OCI-LY7 (cell line): ENCODE results near the gene GATA3. TPM values are rescaled to one million over a fixed set of nuclear protein-coding genes. Genes with fewer than 3 reads are reported as not detected.

ENCODE experiments used
- BruUV-seq: library from RNA; stranded (reverse); fragments of 400-500 nt; replicated peaks from 2 replicates; lab custom pipeline; 2021; lab: Mats Ljungman, UMichigan
- CTCF ChIA-PET: fragments of 300-600 bp; sonication (Branson Sonifier 250); formaldehyde crosslinking; loops from one replicate; lab custom pipeline; 2022; ENCODE audit warnings: antibody characterized with exemption; ENCODE audit not compliant: unreplicated experiment; lab: Charles Lee
- POLR2A ChIA-PET: fragments of 300-600 bp; sonication (Branson Sonifier 250); formaldehyde crosslinking; loops from one replicate; lab custom pipeline; 2022; ENCODE audit warnings: antibody characterized with exemption; lab: Charles Lee
- DNase-seq: peaks from one replicate; pipeline ENCODE4 v3.0.0-alpha.2; 2015; ENCODE audit warnings: low spot score
- H2AFZ ChIP-seq: fragments of 200-600 bp; sonication (generic), shearing (Covaris generic); 2 replicates; pipeline ENCODE4 v1.6.1; 2014; ENCODE audit warnings: mild to moderate bottlenecking, antibody characterized with exemption, low read length, moderate library complexity
- H3K27ac ChIP-seq: fragments of 200-600 bp; sonication (generic); 2 replicates; pipeline ENCODE4 v1.5.1; 2014; ENCODE audit warnings: mixed run types, low read depth, mild to moderate bottlenecking, moderate library complexity, low read length, inconsistent platforms; ENCODE audit not compliant: poor library complexity, severe bottlenecking
- H3K36me3 ChIP-seq: fragments of 200-600 bp; sonication (generic); 2 replicates; pipeline ENCODE4 v1.6.1; 2014; ENCODE audit warnings: mild to moderate bottlenecking, antibody characterized with exemption, low read length, moderate library complexity, mixed read lengths; ENCODE audit not compliant: insufficient read depth
- H3K4me1 ChIP-seq: fragments of 200-600 bp; sonication (generic); 2 replicates; pipeline ENCODE4 v1.5.1; 2014; ENCODE audit warnings: mild to moderate bottlenecking, low read length; ENCODE audit not compliant: insufficient read depth, poor library complexity, severe bottlenecking
- H3K4me2 ChIP-seq: fragments of 200-600 bp; sonication (generic); 2 replicates; pipeline ENCODE4 v1.6.1; 2014; ENCODE audit warnings: mild to moderate bottlenecking, low read length
- H3K4me3 ChIP-seq: fragments of 200-600 bp; sonication (generic); 2 replicates; pipeline ENCODE4 v1.5.1; 2014; ENCODE audit warnings: mild to moderate bottlenecking, low read depth, low read length; ENCODE audit not compliant: poor library complexity, severe bottlenecking
- H3K79me2 ChIP-seq: fragments of 200-600 bp; sonication (generic); 2 replicates; pipeline ENCODE4 v1.6.1; 2016; ENCODE audit warnings: low read depth, mild to moderate bottlenecking, low read length, moderate library complexity, mixed read lengths; ENCODE audit not compliant: insufficient read depth
- H3K9me2 ChIP-seq: fragments of 200-600 bp; sonication (generic); 2 replicates; pipeline ENCODE4 v1.6.1; 2016; ENCODE audit warnings: mild to moderate bottlenecking, low read length, mixed read lengths; ENCODE audit not compliant: insufficient read depth
- H3K9me3 ChIP-seq: fragments of 200-600 bp; sonication (generic); 2 replicates; pipeline ENCODE4 v1.6.1; 2014; ENCODE audit warnings: mild to moderate bottlenecking, mixed run types, low read length, mixed read lengths
- H4K20me1 ChIP-seq: fragments of 200-600 bp; sonication (generic); 2 replicates; pipeline ENCODE4 v1.6.1; 2014; ENCODE audit warnings: mild to moderate bottlenecking, antibody characterized with exemption, low read length, moderate library complexity, mixed read lengths; ENCODE audit not compliant: insufficient read depth
- EZH2phosphoT487 ChIP-seq: fragments of 200-600 bp; sonication (generic); IDR thresholded peaks from 2 replicates; pipeline ENCODE4 v1.6.1; 2018; ENCODE audit warnings: low read depth, borderline replicate concordance, mild to moderate bottlenecking, mixed run types, antibody characterized with exemption, low read length, moderate library complexity, mixed read lengths
- intact Hi-C: fragments of 100-400 bp; cut with micrococcal nuclease; formaldehyde crosslinking; loops from one replicate; pipeline ENCODE4 v1.10.0; 2022; ENCODE audit not compliant: unreplicated experiment
- total RNA-seq, 2 experiments: library from RNA; depleted of rRNA in 1 of 2; stranded (reverse); fragments of >200 nt in 1 of 2; shearing (Covaris generic) in 1 of 2; gene quantifications; 2 replicates each; pipeline ENCODE4 v1.2.3, GENCODE V29; 2014 to 2022
- TF ChIP-seq, protein P1 (sequence below): fragments of 200-600 bp; sonication (generic); conservative IDR thresholded peaks from 2 replicates; pipeline ENCODE4 v1.5.1; 2014; ENCODE audit warnings: mild to moderate bottlenecking, antibody characterized with exemption, low read length, moderate library complexity, mixed read lengths

Gene GATA3
- total RNA-seq, 2 experiments from 2014 or later: not detected

GRCh38 chr10:8073691-8074416 lies 19.4 kb downstream of the GATA3 start:
- CTCF ChIA-PET: no interaction called here
- no peaks in the 10 kb centered on the region for H3K36me3 ChIP-seq
- TF ChIP-seq EZH2phosphoT487: no peak
- TF ChIP-seq, protein P1, sequence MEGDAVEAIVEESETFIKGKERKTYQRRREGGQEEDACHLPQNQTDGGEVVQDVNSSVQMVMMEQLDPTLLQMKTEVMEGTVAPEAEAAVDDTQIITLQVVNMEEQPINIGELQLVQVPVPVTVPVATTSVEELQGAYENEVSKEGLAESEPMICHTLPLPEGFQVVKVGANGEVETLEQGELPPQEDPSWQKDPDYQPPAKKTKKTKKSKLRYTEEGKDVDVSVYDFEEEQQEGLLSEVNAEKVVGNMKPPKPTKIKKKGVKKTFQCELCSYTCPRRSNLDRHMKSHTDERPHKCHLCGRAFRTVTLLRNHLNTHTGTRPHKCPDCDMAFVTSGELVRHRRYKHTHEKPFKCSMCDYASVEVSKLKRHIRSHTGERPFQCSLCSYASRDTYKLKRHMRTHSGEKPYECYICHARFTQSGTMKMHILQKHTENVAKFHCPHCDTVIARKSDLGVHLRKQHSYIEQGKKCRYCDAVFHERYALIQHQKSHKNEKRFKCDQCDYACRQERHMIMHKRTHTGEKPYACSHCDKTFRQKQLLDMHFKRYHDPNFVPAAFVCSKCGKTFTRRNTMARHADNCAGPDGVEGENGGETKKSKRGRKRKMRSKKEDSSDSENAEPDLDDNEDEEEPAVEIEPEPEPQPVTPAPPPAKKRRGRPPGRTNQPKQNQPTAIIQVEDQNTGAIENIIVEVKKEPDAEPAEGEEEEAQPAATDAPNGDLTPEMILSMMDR: no peak

GRCh38 chr10:8074881-8075280 lies 20.4 kb downstream of the GATA3 start:
- H3K79me2 ChIP-seq: no peaks in the 10 kb centered on the region
- no peak overlapping the region for H3K4me3 ChIP-seq
- intact Hi-C loops: no loop called here
- H3K9me3 ChIP-seq: no peaks in the 10 kb centered on the region
- no peak for DNase-seq
- H4K20me1 ChIP-seq: no peaks in the 10 kb centered on the region
- H3K4me1 ChIP-seq: no peaks in the 10 kb centered on the region
- BruUV-seq: no TSS peak
- H3K9me2 ChIP-seq: no peaks in the 10 kb centered on the region
- CTCF ChIA-PET: no interaction called here
- no peak overlapping the region for H3K4me2 ChIP-seq
- H3K27ac ChIP-seq: no peak overlapping the region
- H3K36me3 ChIP-seq: no peaks in the 10 kb centered on the region
- POLR2A ChIA-PET: no interaction called here
- H2AFZ ChIP-seq: no peak overlapping the region
- TF ChIP-seq EZH2phosphoT487: no peak
- TF ChIP-seq, protein P1: no peak

More at GRCh38 chr10:8073691-8074416, 19.4 kb downstream of the GATA3 start:
- no peaks in the 10 kb centered on the region for H3K9me3 ChIP-seq
- H3K9me2 ChIP-seq: no peaks in the 10 kb centered on the region
- H3K4me2 ChIP-seq: no peak overlapping the region
- intact Hi-C loops: no loop called here
- no peaks in the 10 kb centered on the region for H3K79me2 ChIP-seq
- H3K4me1 ChIP-seq: no peaks in the 10 kb centered on the region
- POLR2A ChIA-PET: interaction anchor here (0.5 kb wide), 1 partner anchor 27 kb away, joined by 3 read pairs; no protein-coding TSS in a partner anchor
- H2AFZ ChIP-seq: no peak overlapping the region
- no peak overlapping the region for H3K27ac ChIP-seq
- H3K4me3 ChIP-seq: no peak overlapping the region
- no peaks in the 10 kb centered on the region for H4K20me1 ChIP-seq
- BruUV-seq: no TSS peak
- no peak for DNase-seq
